Measurements from ENCODE around the gene NUP42. TPM values are rescaled to one million over a fixed set of nuclear protein-coding genes. Genes with fewer than 3 reads are reported as not detected.

Gene NUP42
- total and polyA plus RNA-seq, 2 donors (not counting 1 experiment from before 2014, with no cell fraction given) = 13.1 to 28.2 TPM

GRCh38 chr7:23242321-23242720, 60.5 kb downstream of the NUP42 start:
- Histone ChIP-seq H3K79me2 (ENCODE audit: control insufficient read depth, insufficient read depth, low read length) (no peaks in the 10 kb centered on the region), H3K9me3 (ENCODE audit: control insufficient read depth, insufficient read depth, low read depth, low read length) (no peaks in the 10 kb centered on the region), H3K4me3 (replicated peaks in 1 of 4; ENCODE audit: control extremely low read depth in 1 of 4, insufficient read depth in 1 of 4, low read depth in 3 of 4, low read length in 4 of 4) (no peak overlapping the region), H3K4me2 (ENCODE audit: extremely low read depth, insufficient read depth, low read length) (no peak overlapping the region), H3K36me3 (ENCODE audit: control insufficient read depth, insufficient read depth, low read length) (no peaks in the 10 kb centered on the region), H3K4me1 (ENCODE audit: control insufficient read depth, extremely low read depth, insufficient read depth, low read length) (no peaks in the 10 kb centered on the region), H2AFZ (ENCODE audit: low read length) (no peak overlapping the region), H3K9ac (ENCODE audit: insufficient read depth, low read length) (no peak overlapping the region), H3K27me3 (ENCODE audit: control insufficient read depth, insufficient read depth, low read length) (no peaks in the 10 kb centered on the region), H3K27ac (ENCODE audit: insufficient read depth, low read length) (no peak overlapping the region), H4K20me1 (ENCODE audit: control insufficient read depth, extremely low read depth, insufficient read depth, low read length) (no peaks in the 10 kb centered on the region)
- peak in 1 of 2 donors; percentile 15 for DNase-seq (ENCODE audit: low read depth in 2 of 2)
- TF ChIP-seq, protein P1, sequence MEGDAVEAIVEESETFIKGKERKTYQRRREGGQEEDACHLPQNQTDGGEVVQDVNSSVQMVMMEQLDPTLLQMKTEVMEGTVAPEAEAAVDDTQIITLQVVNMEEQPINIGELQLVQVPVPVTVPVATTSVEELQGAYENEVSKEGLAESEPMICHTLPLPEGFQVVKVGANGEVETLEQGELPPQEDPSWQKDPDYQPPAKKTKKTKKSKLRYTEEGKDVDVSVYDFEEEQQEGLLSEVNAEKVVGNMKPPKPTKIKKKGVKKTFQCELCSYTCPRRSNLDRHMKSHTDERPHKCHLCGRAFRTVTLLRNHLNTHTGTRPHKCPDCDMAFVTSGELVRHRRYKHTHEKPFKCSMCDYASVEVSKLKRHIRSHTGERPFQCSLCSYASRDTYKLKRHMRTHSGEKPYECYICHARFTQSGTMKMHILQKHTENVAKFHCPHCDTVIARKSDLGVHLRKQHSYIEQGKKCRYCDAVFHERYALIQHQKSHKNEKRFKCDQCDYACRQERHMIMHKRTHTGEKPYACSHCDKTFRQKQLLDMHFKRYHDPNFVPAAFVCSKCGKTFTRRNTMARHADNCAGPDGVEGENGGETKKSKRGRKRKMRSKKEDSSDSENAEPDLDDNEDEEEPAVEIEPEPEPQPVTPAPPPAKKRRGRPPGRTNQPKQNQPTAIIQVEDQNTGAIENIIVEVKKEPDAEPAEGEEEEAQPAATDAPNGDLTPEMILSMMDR (conservative IDR thresholded peaks at IDR 0.05 in 1 of 2, IDR thresholded peaks at IDR 0.05 in 1 of 2; ENCODE audit: low read depth in 1 of 2, low read length in 2 of 2) = no peak
- no peak for TF ChIP-seq EZH2 (IDR thresholded peaks at IDR 0.05; ENCODE audit: low read length, missing control alignments)

- no peak overlapping the region for H3K27ac ChIP-seq (ENCODE audit: insufficient read depth, low read length)
- TF ChIP-seq EZH2 (IDR thresholded peaks at IDR 0.05; ENCODE audit: low read length, missing control alignments) = no peak
- TF ChIP-seq, protein P1 (conservative IDR thresholded peaks at IDR 0.05 in 1 of 2, IDR thresholded peaks at IDR 0.05 in 1 of 2; ENCODE audit: low read depth in 1 of 2, low read length in 2 of 2) = no peak
- no peak overlapping the region for H3K9ac ChIP-seq (ENCODE audit: insufficient read depth, low read length)
- no peaks in the 10 kb centered on the region for H3K4me1 ChIP-seq (ENCODE audit: control insufficient read depth, extremely low read depth, insufficient read depth, low read length)
- no peak overlapping the region for H2AFZ ChIP-seq (ENCODE audit: low read length)
- no peaks in the 10 kb centered on the region for H4K20me1 ChIP-seq (ENCODE audit: control insufficient read depth, extremely low read depth, insufficient read depth, low read length)
- no peak overlapping the region for H3K4me2 ChIP-seq (ENCODE audit: extremely low read depth, insufficient read depth, low read length)
- H3K9me3 ChIP-seq (ENCODE audit: control insufficient read depth, insufficient read depth, low read depth, low read length) = no peaks in the 10 kb centered on the region
- H3K79me2 ChIP-seq (ENCODE audit: control insufficient read depth, insufficient read depth, low read length) = peaks cover 3% of the 10 kb centered on the region
- no peak for DNase-seq (ENCODE audit: low read depth in 2 of 2)
- no peak overlapping the region for H3K4me3 ChIP-seq (replicated peaks in 1 of 4; ENCODE audit: control extremely low read depth in 1 of 4, insufficient read depth in 1 of 4, low read depth in 3 of 4, low read length in 4 of 4)
- no peaks in the 10 kb centered on the region for H3K36me3 ChIP-seq (ENCODE audit: control insufficient read depth, insufficient read depth, low read length)
- peaks cover under 1% of the 10 kb centered on the region for H3K27me3 ChIP-seq (ENCODE audit: control insufficient read depth, insufficient read depth, low read length)
Measured at GRCh38 chr7:23242935-23243334, 61.1 kb downstream of the NUP42 start.

GRCh38 chr7:23246555-23246954, 64.7 kb downstream of the NUP42 start, which contains the start of gene GPNMB:
Gene GPNMB (plus strand): TSS chr7:23246775. CDS start chr7:23246858, 83 bp downstream.
- Histone ChIP-seq H3K9ac (ENCODE audit: insufficient read depth, low read length) (peak within 1 kb of the TSS; percentile 36), H3K4me2 (ENCODE audit: extremely low read depth, insufficient read depth, low read length) (peak within 1 kb of the TSS; percentile 84), H3K27ac (ENCODE audit: insufficient read depth, low read length) (peak within 1 kb of the TSS; percentile 17), H4K20me1 (ENCODE audit: control insufficient read depth, extremely low read depth, insufficient read depth, low read length) (no peaks in the 10 kb centered on the region), H3K9me3 (ENCODE audit: control insufficient read depth, insufficient read depth, low read depth, low read length) (no peaks in the 10 kb centered on the region), H2AFZ (ENCODE audit: low read length) (peak within 1 kb of the TSS; percentile 49), H3K36me3 (ENCODE audit: control insufficient read depth, insufficient read depth, low read length) (no peaks in the 10 kb centered on the region), H3K4me1 (ENCODE audit: control insufficient read depth, extremely low read depth, insufficient read depth, low read length) (no peaks in the 10 kb centered on the region), H3K27me3 (ENCODE audit: control insufficient read depth, insufficient read depth, low read length) (peaks cover 6% of the 10 kb centered on the region), H3K79me2 (ENCODE audit: control insufficient read depth, insufficient read depth, low read length) (peaks cover 11% of the 10 kb centered on the region), H3K4me3 (replicated peaks in 1 of 4; ENCODE audit: control extremely low read depth in 1 of 4, insufficient read depth in 1 of 4, low read depth in 3 of 4, low read length in 4 of 4) (peak within 1 kb of the TSS; percentile 35 to 78 (median 40))
- DNase-seq (ENCODE audit: low read depth in 2 of 2) = peak; percentile 82 to 83
- TF ChIP-seq, protein P1 (conservative IDR thresholded peaks at IDR 0.05 in 1 of 2, IDR thresholded peaks at IDR 0.05 in 1 of 2; ENCODE audit: low read depth in 1 of 2, low read length in 2 of 2) = no peak
- TF ChIP-seq EZH2 (IDR thresholded peaks at IDR 0.05; ENCODE audit: low read length, missing control alignments) = no peak

All from fibroblast of lung (primary cell).